HUDEP-2 (cell line): ENCODE data around the gene PATZ1.
"Not testable (repeated sequence)": the region's sequence is repeated elsewhere in the genome, so short reads cannot be mapped to it uniquely, and the experiment has no call there.

Experiments used
- DNase-seq, 76 experiments: peaks; one replicate each; lab custom pipeline; 2025; ENCODE audit not compliant: unreplicated experiment in 76 of 76; lab: John Stamatoyannopoulos, UW

Gene PATZ1

GRCh38 chr22:31346255-31346732, at the start of gene PATZ1:
TSS of gene PATZ1 (minus strand) at chr22:31346346. CDS start at chr22:31345602, 744 bp downstream.
- peak in 70 of 76 experiments; percentile 24 to 77 (median 58) for DNase-seq

DNA sequence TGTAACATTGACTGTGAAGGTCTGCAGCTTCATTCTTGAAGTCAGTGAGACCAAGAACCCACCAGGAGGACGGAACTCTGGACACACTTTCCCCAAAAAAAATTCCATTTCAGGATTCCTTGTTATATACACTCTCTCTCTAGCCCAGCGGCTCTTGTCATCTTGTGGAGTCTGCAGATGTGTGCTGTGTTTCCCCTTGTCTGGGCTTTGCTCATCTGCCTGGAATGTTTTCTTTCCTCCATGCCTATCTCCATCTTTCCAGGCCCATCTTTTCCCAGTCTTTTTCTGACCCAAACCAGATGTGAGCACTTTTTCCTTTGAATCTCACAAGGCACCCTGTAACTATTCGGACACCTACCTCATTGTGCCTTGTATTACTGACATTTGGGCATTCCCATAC, 48.2 kb upstream of the PATZ1 start:
- DNase-seq, result no peak

DNA sequence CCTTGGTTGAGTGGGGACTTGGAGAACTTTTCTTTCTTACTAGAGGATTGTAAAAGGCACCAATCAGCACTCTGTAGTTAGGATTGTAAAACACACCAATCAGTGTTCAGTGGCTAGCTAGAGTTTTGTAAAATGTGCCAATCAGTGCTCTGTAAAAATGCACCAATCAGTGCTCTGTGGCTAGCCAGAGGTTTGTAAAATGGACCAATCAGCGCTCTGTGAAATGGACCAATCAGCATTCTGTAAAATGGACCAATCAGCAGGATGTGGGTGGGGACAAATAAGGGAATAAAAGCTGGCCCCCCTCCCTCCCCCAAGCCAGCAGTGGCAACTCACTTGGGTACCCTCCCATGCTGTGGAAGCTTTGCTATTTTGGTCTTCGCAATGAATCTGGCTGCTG, 47.7 kb upstream of the PATZ1 start:
- DNase-seq, result no peak

DNA sequence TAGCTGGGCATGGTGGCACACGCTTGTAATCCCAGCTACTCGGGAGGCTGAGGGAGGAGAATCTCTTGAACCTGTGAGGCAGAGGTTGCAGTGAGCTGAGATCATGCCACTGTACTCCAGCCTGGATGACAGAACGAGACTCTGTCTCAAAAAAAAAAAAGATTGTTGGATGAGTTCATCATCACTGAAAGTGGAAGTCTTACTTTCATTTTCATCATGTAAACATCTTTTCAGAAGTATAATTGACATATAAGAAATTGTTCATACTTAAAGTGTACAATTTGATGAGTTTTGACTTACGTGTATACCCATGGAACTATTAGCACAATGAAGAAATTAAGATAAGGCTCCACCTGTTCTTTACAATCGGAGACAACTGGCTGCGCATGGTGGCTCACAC, 32.5 kb upstream of the PATZ1 start:
- not testable (repeated sequence) for DNase-seq

DNA sequence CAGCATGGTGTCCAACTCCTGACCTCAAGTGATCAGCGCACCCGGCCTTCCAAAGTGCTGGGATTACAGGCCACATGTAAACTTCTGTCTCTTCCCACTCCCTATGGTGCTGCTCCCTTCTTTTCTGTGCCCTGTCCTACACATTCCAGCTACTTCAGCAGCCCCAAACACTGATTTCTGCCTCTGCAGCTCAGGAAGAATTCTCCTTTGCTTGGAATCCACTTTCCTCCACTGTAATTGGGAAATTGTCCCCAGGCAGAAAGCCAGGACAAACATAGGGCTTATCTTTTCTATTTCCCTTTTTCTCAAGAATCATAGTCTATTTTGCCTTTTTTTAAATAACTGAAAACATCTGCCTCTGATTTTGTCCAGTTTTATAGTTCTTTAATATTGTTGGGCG, 32.0 kb upstream of the PATZ1 start:
- DNase-seq, result no peak

DNA sequence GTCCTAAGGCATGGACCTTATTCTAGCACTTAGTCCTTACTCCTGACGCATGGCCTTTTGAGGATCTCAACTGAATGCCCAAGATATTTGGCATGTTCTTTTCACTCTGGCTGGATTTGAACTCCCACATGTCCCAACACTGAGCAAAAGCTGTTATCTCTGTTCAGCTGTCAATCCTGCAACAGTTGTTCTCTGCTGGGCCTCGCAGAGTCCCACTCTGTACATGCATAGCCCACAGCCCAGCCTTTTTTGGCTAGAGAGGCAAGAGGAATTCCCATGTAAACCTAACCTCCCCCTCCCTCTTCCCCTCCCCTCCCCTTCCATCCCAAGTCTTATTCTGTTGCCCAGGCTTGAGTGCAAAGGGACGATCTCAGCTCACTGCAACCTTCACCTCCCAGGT, 31.5 kb upstream of the PATZ1 start:
- no peak for DNase-seq

- no peak for DNase-seq
Measured at GRCh38 chr22:31367426-31367825, 21.3 kb upstream of the PATZ1 start.

GRCh38 chr22:31363885-31364465, 17.8 kb upstream of the PATZ1 start:
- DNase-seq, result no peak

GRCh38 chr22:31361743-31362142, 15.6 kb upstream of the PATZ1 start:
- DNase-seq, result no peak

DNA sequence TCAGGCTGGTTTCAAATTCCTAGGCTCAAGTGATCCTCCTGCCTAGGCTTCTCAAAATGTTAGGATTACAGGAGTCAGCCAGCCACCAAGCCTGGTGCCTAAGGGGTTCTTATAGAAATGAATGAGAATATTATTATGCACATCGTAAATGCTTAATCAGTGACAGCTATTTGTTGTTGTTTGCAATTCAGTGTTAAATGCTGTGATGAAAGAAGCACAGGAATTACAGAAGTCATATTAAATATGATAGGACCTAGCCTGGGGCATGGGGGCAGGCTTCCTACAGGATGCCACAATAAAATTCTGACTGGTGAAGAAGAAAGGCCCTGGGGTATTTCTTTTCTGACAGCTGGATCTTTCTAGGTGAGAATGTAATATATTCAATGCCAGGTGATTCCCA, 13.9 kb upstream of the PATZ1 start:
- no peak for DNase-seq

GRCh38 chr22:31354515-31354914, 8.4 kb upstream of the PATZ1 start:
- no peak for DNase-seq

DNA sequence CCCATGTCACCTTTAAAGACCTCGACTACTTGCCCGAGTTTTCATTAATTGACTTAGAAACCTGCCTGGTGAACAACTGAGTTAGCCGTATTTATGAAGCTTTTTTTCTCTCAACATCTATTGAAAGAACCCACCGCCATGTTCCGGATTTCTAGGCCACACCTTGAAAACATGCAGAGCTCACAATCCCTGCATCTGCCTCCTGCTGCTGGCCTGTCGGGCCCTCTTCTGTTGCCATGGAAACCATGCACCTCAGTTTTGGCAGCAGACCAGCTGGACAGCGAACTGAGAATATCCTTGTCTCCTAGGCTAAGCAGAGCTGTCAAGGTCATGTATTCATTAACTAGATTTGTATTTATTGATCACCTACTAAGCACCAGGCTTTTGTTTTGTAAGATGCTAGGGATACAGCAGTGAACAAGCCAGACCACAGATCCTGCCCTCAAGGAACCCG, 4.3 kb upstream of the PATZ1 start:
- DNase-seq, result peak in 17 of 76 experiments; percentile 2 to 55 (median 13)

GRCh38 chr22:31349960-31350359, 3.8 kb upstream of the PATZ1 start:
- DNase-seq, result no peak

GRCh38 chr22:31348766-31349165, 2.6 kb upstream of the PATZ1 start:
- DNase-seq, result no peak

GRCh38 chr22:31348009-31348337, 1.8 kb upstream of the PATZ1 start:
- not testable (repeated sequence) for DNase-seq

GRCh38 chr22:31347251-31348008, 1.3 kb upstream of the PATZ1 start:
- peak in 64 of 76 experiments; percentile 13 to 82 (median 49) for DNase-seq

DNA sequence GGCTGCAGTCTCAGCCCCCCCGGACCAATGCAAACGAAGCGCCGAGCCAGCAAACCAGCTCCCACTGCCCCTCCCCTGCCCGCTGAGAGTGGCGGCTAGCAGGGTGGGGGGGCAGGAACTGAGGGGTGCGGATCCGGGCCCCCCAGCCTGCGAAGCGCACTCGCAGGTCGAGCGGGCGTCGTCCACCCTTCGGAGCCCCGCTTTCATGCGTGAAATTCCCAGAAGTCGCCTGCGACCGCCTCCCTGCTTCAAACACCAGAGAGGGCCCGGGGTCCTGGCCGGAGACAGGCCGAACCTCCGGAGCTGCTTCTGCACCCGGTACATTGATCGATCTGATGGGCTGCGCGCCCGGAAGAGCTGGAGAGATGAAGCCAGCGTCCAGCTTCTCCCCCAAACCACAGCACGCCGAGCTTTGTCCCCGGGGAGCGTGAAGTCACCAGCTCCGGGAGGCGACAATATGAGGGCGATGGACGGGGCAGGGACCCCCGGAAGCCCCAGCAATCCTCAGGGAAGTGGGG, 646 bp upstream of the PATZ1 start:
- DNase-seq, result peak in 63 of 76 experiments; percentile 10 to 79 (median 54)

GRCh38 chr22:31345331-31346254, 553 bp downstream of the PATZ1 start:
- peak in 72 of 76 experiments; percentile 13 to 85 (median 72) for DNase-seq

GRCh38 chr22:31344578-31345330, 1.4 kb downstream of the PATZ1 start:
- peak in 32 of 76 experiments; percentile 8 to 70 (median 32) for DNase-seq

DNA sequence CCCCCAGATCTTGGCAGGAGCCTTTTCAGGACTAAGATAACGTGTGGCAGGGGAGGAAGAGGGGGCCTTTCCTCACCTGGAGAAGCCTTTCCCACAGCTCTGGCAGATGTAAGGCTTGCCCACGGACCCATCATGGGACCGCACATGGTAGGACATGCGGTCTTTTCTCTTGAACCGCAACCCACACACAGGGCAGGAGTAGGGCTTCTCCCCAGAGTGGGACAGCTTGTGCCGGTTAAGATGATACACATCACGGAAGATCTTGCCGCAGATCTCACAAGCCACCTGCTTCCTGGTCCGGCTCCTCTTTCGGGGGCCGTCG, 1.9 kb downstream of the PATZ1 start:
- peak in 17 of 76 experiments; percentile 3 to 47 (median 27) for DNase-seq
